ENCODE measurements around the gene USP30. TPM values are rescaled to one million over a fixed set of nuclear protein-coding genes. Genes with fewer than 3 reads are reported as not detected.
"Not testable (repeated sequence)": the region's sequence is repeated elsewhere in the genome, so short reads cannot be mapped to it uniquely, and the experiment has no call there.

The USP30 gene
- total RNA-seq, 1 donor from 2014 or later = 10.0 TPM

DNA sequence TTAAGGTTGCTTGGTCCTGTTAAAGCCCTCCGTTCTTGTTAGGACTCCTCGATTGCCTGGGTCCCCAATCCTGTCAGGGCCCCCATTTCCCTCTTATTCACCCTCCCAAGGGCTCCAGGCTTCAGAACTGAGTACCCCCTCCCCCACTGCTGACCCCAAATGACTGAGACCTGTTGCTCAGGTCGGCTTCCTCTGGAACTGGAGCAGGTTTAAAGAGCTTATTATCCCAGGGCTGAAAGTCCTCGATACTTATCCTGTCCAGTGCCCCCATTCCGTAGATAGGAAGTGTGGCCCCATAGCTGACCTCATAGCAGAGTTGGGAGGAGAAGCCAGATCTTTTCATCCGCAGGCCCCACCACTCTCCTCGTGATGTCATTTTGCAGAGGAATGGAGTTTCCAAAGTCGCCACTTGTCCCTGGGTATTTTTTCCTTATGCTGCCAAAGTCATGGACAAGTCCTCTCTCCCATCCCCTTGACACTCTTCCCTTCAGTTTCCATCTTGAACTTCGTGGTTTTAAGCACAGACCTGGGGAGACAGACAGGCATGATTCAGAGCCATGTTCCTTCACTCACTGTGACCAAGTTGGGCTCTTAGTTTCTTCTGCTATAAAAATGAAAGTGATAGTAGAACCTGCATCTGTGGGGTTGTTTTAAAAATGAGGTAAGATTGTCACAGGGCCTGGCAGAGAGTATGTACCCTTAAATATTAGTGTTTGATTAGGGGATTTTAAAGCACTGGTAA, 1.2 kb downstream of the USP30 start:
- peak; percentile 20 for ATAC-seq

DNA sequence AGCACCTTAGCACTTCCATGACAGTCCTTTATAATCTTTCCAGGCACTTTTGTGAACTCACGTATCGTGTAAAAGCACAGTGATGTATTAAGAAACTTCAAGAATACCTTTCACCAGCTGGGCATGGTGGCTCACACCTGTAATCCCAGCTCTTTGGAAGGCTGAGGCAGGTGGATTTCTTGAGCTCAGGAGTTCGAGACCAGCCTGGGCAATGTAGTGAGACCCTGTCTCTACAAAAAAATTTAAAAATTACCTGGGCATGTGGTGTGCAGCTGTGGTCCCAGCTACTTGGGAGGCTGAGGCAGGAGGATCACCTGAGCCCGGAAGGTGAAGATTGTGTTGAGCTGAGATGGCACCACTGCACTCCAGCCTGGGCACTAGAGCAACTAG, 1.7 kb downstream of the USP30 start:
- not testable (repeated sequence) for ATAC-seq

DNA sequence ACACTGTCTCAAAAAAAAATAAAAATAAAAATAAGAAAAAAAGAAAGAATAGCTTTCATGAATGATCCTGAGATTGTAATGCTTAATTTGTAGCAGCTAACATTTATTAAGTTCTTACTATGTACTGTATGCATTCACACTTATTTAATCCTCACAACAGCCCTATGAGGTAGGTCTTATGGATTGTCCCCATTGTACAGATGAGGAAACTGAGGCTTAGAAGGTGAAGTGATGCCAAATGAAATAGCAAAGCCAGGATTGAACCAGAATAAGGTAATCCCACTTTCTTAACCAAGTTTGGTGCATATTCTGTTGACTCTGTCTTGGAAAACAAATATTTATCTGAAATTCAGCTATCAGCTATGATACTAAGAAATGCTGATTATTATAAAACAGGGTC, 2.1 kb downstream of the USP30 start:
- no peak for ATAC-seq

DNA sequence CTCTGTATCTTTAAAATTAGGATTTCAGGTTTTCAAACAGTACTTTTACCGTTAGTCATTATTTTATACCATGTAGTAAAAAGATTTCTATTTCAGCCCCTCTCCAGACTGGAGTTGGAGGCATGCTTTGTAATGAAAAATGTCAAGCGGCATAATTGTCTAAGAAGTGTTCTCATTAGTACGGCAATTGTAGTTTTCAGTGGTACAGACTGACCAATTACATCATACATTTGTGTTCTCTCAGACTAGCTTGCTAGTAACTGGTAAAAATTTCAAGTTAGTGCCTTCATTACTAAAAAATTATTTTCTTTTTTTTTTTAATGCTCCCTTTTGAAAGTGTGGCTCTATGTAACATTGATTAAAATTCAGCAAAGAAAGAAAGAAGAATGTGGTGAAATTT, 4.5 kb downstream of the USP30 start:
- ATAC-seq = no peak

- ATAC-seq = no peak
Measured at GRCh38 chr12:109057376-109057775, 5.0 kb downstream of the USP30 start.

- no peak for ATAC-seq
Measured at GRCh38 chr12:109058773-109059172, 6.4 kb downstream of the USP30 start.

- no peak for ATAC-seq
Measured at GRCh38 chr12:109064143-109064542, 11.8 kb downstream of the USP30 start.

GRCh38 chr12:109065154-109065852, 12.9 kb downstream of the USP30 start:
- no peak for ATAC-seq

GRCh38 chr12:109065853-109066193, 13.4 kb downstream of the USP30 start:
- ATAC-seq = no peak

DNA sequence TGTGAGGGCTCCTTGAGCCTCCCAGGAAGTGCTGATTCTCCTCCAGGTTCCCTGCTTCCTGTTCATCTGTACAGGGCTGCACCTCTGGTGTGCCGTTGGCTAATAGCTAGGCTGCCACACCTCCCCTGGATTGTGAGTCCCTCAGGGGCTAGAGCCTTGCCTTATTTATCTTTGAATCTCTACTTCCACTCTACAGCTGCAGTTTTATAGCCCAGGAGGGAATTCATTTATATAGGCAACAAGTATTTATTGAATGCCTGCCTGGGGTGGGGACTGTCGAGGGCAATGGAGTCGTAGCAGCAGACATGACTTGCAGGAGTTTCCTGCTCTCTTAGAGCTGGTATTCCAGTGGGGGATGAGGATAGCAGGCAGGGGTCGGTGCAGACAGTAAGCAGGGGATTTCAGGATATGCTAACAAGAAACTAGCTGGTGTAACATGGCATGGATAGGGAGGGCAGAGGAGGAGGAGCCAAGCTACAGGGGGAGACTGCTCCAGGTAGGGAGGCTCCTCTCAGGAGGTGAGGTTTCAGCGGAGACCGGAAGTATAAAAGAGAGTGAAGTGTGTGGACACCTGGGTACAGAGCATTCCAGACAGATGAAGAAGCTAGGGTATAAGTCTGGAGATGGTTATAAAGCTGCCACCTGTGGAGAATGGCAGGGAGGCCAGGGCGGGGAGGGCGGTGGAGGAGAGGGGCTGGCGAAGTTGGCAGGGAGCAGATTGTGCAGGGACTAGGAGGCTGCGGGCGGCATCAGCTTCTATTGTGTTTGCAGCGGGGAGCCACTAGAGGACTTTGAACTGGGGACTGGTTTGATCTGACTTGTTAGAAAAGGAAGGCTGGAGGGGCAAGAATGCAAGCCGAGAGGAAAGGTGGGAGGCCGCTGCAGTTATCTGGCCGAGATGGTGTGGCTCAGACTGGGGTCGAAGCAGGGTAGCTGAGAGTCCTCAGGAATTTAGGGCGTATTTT, 17.2 kb downstream of the USP30 start:
- no peak for ATAC-seq

GRCh38 chr12:109074866-109075265, 22.5 kb downstream of the USP30 start:
- ATAC-seq = no peak

GRCh38 chr12:109082751-109083150, 30.4 kb downstream of the USP30 start:
- ATAC-seq = no peak

- ATAC-seq = no peak
Measured at GRCh38 chr12:109084425-109084824, 32.0 kb downstream of the USP30 start.

- ATAC-seq = no peak
Measured at GRCh38 chr12:109085590-109085989, 33.2 kb downstream of the USP30 start.

- ATAC-seq = no peak
Measured at GRCh38 chr12:109087250-109087649, 34.9 kb downstream of the USP30 start.

DNA sequence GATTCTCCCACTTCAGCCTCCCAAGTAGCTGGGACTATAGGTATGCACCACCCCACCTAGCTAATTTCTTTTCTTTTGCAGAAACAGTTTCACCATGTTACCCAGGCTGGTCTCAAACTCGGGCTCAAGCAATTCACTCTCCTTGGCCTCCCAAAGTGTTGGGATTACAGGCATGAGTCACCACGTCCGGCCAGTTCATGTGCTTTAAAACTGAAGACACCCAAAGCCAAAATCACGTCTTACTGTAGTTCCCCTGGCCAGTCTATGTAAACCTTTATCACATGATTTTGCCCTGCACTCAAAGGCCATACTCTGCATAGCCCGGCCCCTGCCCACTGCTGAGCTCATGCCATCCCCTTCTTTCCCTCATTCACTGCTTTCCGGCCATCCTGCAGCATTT, 36.4 kb downstream of the USP30 start:
- ATAC-seq = no peak

- ATAC-seq = no peak
Measured at GRCh38 chr12:109089683-109090082, 37.3 kb downstream of the USP30 start.

- ATAC-seq = no peak
Measured at GRCh38 chr12:109092497-109093021, 40.2 kb downstream of the USP30 start.

DNA sequence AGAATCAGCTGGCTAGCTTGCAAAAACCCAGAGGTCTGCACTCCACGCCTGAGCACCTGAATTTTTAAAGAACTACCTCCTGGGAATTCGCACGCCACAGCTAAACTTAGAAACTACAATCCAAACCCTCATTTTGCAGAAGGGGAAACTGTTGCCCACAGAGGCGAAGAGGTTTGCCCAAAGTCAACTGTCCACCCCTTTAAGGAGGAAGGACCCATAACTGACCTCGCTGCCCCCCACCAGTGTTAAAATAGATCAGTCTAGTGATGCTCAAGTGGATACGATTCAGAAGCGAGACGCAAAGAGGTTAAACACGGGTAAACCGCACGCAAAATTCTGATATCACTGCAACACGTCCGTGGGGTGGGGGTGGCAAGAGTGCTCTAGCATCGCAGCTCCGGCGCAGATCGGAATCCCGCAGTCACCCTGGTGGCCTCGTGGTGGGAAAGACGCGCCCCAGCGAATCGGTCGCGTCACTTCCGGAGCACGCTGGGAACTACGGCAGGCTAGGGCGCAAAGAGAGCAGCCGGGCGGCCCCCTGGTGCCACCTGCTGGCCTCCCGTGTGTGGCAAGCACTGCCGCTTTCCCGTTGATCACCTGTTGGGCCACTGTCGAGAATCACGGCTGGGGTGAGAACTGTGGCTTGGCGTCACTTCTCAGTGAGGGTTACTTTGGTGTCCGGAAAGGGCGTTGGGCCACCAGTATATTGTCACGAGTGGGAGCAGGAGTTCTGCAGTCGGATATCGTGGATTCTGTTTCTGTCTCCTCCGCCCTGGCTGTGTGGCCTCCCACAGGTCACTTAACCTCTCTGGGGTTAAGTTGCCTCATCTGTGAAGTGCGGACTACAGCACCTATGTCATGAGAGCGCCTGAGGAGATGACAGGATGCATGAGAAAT, 40.9 kb downstream of the USP30 start, which contains the start of gene ALKBH2:
Gene ALKBH2, minus strand, starts transcription at position 451 of the 897 bp plus-strand sequence. CDS start 686 bp downstream, outside the sequence.
- peak; percentile 85 for ATAC-seq

DNA sequence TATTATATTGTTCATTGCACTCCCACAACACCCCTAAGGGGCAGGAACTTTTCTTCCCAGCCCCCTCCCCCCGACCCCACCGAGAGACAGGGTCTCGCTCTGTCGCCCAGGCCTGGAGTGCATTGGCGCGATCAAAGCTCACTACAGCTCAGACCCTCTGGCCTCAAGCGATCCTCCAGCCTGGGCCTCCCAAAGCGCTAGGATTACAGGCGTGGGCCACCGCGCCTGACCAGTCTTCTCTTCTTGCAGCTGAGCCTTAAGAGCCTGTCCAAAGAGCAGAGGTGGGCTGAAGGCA, 44.7 kb downstream of the USP30 start:
- ATAC-seq = no peak

DNA sequence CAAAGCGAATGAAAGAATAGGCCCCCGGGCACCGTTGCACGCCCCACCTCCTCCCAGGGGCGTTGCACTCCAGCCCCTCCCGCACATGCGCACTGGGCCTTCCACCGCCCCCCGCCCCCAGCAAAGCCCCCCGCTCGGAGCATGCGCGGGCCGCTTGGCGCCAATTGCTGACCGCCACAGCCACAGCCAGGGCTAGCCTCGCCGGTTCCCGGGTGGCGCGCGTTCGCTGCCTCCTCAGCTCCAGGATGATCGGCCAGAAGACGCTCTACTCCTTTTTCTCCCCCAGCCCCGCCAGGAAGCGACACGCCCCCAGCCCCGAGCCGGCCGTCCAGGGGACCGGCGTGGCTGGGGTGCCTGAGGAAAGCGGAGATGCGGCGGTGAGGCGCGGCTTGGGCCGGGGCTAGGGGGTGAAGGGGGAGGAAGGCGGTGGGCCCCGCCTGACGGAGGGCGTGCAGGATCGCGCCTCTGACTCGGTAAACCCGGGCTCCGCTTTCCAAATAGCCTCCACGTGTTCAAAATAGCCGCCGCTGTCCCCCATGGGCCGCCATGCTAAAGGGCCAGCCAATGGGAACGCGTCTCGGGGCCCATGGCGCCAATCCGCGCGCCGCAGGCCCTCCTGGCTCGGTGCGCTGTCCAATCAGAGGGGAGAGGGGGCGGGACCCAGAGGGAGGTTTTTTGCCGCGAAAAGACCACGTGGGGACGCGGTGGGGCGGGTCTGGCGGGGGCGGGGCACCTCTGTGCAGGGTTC, 45.2 kb downstream of the USP30 start, which contains the start of gene UNG:
Gene UNG, plus strand, starts transcription at position 163 of the 748 bp plus-strand sequence. Its CDS starts 83 bp downstream, at position 246.
- peak; percentile 97 for ATAC-seq
